GM21367 (cell line): Measurements from ENCODE around the gene STMND1.

Source experiments
- ATAC-seq: cut with Tn5 transposase; IDR thresholded peaks from one replicate; pipeline ENCODE4 v1.9.1; 2021; ENCODE audit not compliant: unreplicated experiment

Gene STMND1

DNA sequence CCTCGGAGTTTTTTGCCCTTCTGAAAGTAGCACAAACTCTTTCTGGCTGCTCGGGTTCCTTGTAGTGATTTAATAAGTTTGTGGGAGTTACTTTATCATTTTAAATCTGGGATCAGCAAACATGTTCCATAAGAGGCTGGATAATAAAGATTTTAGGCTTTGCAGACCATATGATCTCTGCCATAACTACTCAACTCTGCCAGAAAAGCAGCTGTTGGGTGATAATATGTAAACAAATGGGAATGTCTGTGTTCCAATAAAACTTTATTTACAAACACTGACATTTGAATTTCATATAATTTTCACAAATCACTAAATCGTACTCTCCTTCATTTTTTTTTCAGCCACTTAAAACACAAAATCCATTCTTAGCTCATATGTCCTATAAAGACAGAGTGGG is 3.9 kb upstream of the STMND1 start:
- ATAC-seq, result no peak

DNA sequence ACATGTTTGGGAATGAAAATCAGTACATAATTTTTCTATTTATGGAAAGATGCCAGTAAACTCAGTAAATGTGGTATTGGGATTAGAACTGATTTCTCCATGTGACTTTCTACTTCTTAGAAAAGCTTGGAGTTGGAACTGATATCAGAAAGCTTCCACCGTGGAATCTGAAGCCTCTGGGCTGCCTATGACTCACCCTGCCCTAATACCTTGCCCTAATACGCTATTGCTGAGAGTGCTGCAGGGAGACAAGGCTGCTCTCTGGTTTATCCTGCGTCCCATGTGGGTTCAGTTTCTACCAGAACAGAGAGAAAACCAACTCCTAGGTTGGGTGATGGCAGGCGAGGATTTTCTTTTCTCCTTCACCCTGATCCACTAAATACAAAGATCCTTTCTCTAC is 3.3 kb upstream of the STMND1 start:
- no peak for ATAC-seq

DNA sequence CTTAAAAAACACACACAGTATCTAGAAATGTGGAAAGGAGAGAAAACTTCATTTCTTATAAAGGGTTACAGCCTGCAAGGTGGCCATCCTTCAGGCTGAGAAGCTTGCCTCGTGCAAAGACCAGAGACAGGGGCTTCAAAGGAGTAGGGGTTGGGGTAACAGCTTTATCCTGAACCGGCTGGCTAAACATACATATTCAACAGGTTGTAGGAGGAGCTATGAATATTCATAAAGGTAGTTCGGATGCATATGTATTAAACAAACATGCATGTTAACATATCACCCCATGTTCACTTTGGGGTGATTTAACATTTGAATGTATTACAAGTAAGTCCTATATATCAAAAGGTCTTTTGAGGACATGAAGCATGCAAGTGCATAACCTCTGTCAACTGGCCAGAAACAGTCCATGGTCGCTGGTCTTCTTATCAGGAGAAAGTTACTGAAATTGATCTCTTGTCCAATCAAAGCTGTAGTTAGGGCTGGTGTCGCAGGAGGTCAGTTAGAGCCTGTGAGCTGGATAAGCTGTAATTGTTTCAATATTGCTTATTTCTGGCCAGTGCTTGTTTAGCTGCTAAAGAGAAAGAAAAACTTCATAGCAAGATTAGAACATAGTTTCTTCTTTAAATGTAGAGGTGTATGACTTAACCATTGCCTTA is 2.3 kb upstream of the STMND1 start:
- ATAC-seq, result no peak

DNA sequence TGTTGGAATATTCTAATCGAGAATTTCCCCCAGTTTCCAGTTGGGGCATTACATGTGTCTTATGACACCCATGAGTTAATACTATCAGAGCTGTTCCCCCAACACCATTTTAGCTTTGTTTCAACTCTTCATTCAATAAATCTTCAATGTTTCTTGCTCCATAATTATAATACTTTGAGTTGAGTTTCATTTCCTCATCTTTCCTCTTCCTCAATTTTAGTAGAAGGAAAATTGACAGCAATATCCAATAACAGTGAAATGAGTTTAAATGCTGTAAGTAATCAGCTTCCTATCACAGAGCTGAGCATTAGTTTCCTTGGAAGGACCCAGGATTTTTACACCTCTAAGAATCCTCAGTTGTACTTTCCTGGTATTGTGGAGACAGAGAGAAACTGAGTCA is 1.0 kb upstream of the STMND1 start:
- no peak for ATAC-seq

DNA sequence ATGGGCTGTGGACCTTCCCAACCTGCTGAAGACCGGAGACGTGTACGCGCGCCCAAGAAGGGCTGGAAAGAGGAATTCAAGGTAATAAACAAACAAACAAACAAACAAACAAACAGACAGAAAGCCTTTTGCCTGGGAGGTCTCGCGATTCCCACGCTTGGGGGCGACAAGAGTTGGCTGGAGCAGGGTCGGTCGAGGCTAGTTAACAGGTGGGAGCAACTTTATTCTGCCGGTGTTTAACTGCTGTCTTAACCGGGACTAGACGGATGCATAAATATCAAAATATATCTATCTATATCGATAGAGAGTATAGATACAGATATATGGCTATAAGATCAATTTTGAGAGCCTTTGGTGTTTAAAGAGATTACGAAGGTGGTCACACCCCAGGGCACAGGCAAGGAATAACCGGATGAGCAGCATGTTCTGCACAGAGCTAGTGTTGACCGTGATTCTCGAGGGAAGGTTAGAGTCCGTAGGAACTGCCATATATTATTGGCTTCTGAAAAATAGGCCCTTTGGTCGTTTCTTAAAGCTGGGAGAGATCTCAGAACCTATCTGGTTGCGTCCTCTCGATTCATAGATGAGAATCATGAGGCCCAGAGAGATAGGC is 514 bp downstream of the STMND1 start:
- no peak for ATAC-seq

DNA sequence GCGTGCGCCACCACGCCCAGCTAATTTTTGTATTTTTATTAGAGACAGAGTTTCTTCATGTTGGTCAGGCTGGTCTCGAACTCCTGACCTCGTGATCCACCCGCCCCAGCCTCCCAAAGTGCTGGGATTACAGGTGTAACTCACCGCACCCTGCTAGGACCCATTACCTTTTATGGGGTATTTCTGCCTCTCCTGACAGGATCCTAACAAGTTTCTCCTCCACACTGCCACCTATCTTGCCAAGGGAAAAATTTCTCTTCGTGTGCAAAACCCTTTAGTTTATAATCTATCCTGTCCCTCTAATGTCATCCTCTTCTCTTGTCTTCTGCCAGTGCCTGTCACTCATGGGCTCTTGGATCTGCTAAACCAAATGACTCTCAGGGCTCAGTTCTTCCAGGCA is 1.9 kb downstream of the STMND1 start:
- ATAC-seq, result no peak

DNA sequence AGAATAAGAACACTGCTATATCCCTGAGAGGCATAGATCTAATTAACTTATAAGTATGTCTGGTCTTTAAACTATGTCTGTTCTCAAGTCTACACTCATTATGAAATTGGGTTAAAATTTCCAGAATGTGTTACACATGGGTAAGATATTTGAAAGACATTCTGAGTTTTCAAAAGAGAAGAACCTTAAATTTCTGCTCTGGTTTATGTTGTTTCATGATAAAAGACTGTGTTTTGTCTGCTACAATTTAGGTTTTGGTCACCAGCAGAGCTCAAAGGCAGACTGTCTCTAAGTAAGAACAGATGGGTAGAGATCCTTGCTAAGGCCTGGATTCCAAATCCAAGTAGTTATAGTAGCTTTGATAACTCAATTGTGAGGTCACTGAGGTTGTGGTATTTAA is 6.0 kb downstream of the STMND1 start:
- no peak for ATAC-seq

DNA sequence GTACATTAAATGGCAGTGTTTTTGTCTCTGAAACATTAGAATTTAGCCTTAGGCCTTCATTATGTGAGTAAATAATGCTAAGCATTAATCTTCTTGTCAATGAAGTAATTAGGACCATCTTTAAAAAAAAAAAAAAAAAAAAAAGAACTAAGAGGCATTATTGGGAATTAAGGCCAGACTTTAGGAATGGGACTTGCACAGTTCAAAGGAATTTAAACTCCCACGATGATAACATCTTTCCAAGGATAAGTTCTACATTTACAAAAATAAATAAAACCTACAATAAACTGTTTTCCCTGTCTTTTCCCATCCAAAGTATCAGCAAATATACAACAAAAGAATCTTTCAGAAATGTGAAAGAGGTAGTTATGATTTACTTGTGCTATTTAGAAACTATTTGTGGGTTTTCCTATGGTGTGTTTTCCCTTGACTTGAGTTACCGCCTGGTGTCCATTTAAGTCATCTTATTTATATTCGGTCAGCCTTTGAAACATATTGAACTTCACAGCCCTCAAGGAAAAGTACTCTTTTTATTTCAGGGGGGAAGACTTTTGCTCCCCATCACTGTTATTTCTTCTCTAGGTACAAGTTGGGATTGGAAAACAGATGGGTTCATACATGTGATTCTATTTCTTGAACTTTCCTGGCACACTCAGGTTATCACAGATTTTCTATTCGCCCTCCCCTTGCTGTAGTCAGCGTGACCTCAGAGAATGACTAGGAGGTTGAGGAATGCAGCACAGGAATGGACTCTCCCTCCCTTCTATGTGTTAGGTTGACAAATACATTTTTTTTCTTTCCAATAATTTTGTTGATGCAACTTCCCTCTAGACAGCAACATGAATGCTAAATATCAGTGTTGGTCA is 13.6 kb downstream of the STMND1 start:
- ATAC-seq, result no peak

DNA sequence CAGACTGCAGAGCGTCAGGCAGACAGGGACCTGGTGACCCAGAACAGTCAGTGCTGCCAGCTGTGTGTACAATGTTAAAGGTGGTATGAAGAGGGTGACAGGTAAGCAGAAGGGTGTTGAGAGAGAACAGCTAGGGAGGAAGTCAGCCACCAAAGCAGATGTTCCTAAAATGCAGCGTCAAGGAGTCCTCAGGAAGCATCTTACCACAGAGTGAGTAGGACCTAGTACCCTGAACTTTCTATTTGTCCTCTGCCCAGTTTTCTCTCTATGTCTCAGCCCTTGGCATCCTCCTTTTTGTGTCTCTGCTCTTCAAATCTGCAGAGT is 14.2 kb downstream of the STMND1 start:
- ATAC-seq, result no peak

DNA sequence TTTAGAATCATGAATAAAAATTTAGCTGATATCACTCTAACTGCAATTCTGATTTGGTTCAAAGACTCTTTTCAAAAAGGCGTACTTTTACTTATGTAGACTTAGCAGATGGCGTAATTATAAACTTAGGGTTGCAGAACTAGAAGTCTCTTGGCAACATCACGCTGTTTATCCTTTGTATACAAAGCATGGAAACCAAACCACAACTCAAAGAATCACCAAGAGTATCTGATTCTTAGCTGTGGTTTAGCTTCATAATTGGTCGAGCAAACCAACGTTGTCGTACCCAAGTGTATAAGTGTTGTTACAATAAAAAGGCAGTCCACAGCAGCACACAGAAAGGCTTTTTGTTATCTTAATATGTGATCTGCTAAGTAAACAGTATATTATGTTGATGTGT is 18.2 kb downstream of the STMND1 start:
- ATAC-seq, result no peak

DNA sequence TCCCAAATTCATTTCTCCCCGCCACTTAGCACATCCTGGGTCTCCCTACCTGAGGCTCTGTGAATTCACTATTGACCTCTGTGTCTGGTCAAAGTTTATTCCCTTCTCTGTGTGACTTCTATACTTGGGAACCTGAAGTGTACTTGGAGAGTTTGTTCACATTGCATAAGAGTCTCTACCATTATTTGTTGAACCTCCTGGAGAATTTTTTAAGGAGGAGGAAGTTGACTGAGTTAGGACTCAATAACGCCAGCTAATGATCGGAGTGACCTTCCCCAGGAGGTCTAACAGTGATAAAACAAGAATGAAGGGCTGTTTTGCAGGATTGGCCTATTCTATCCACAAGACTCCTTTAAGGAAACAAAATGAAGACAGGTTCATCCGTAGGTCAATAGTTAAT is 23.6 kb downstream of the STMND1 start:
- ATAC-seq, result no peak

DNA sequence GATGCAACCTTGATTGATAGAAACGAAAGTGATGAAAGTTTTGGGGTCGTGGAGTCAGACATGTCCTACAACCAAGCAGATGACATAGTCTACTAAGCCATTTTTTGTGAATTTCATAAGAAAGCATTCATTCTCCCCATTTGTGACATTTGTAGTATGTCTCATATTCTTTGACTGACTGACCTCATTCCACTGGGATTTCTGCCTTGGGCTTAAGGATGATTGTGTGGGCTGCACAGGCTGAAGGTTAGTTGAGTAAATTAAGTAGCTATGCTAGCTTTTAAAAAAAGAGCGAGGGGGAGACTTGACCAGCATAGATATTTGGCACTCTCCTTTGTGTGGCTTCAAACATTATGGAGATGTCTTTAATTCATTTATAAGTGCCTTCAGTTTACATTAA is 28.9 kb downstream of the STMND1 start:
- no peak for ATAC-seq

DNA sequence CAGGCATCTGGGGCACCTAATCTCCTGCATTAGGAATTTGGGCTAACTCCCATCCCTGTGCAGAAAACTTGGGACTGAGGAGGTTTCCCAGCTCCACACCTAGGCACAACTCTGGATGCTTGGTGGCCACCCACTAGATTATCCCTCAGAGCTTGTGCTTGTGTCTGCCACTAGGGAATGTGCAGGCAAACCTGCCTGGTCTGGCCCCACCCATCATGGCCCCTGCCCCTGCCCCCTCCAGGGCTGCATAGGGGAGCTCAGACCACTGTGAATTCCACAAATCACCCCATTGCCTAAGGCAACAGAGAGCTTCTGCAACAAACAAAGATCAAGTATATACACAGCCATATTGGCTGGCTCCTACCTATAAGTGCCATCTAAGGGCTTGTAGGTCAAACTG is 31.1 kb downstream of the STMND1 start:
- no peak for ATAC-seq

DNA sequence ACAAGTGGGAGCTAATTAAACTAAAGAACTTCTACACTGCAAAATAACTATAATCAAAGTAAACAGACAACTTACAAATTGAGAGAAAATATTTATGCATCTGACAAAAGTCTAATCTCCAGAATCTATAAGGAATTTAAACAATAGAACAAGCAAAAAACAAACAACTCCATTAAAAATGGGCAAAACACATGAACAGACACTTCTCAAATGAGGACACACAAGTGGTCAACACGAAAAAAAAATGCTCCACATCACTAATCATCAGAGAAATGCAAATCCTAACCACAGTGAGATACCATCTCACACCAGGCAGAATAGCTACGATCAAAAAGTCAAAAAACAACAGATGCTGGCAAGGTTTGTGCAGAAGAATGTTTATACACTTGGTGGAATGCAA is 36.2 kb downstream of the STMND1 start:
- no peak for ATAC-seq

DNA sequence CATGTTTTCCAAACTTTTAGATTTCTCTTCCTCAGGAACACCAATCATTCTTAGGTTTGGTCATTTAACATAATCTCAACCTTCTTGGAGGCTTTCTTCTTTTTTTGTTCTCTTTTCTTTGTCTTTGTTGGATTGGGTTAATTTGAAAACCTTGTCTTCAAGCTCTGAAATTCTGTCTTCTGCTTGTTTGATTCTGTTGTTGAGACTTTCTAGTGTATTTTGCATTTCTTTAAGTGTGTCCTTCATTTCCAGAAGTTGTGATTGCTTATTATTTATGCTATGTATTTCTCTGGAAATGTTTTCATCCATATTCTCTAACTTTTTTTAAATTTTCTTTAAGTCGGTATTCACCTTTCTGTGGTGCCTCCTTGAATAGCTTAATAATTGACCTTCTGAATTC is 42.2 kb downstream of the STMND1 start:
- ATAC-seq, result no peak

DNA sequence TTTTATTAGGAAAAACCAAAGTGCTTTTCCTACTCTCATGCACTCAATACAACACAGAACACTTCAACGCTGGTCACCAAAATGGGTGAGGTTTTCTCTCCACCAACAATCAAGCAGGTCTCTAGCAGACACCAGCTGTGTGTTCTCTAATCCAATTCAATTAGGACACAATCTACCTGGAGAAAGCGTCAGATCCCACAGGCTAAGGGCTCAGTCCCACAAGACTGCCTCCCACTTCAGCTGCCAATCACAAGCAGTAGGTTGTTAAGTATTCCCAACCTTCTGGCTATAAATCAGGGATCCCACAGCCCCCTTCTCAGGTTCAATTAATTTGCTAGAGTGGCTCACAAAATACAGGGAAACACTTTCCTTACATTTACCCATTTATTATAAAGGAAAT is 47.7 kb downstream of the STMND1 start:
- no peak for ATAC-seq

DNA sequence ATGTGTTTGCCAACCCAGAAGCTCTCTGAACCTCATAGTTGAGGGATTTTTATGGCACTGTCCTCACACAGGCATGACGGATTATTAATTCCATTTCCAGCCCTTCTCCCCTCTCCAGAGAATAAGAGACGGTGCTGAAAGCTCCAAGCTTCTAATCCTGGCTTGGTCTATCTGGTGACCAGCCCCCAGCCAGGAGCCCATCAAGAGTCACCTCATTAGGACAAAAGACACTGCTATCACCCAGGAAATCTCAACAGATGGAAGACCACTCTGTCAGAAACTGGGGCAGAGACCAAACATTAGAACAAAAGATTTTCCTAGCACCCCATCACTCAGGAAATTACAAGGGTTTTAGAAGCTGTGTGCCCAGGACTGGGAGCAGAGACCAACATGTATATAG is 48.2 kb downstream of the STMND1 start:
- no peak for ATAC-seq

DNA sequence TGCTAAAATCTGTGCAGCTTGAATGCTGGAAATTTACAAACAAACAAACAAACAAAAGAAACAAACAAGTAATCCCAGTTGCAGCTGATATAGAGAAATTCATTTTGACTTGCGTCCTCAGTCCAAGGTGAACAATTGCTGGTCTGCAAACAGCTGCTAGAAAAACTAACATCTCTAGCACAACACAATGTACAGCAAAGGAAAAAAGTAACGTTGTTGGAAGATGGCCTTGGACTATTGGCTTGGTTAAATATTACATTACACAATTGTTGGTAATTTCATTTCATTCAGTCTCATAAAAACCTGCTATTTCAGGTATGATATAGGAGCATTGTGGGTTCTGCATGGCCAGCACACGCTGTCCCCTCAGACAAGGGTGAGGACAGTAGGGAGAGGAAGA is 50.0 kb downstream of the STMND1 start:
- no peak for ATAC-seq

DNA sequence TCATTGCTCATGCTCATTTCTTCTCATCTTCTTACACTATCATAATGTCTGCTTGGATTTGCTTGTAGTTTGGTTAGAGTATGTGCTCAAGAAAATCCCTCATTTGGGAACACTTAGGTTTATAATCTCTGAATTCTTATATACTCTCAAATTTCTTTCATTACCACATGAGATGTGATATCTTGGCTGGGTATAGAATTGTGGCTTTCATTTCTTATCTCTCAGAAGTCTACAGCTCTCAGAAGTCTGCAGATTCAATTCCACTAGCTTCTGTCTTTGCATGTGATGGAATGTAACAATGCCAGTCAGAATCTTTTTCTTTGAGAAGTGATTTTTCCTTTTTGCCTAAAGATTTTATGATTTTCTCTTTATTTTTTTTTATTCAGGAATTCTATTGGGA is 50.9 kb downstream of the STMND1 start:
- no peak for ATAC-seq

DNA sequence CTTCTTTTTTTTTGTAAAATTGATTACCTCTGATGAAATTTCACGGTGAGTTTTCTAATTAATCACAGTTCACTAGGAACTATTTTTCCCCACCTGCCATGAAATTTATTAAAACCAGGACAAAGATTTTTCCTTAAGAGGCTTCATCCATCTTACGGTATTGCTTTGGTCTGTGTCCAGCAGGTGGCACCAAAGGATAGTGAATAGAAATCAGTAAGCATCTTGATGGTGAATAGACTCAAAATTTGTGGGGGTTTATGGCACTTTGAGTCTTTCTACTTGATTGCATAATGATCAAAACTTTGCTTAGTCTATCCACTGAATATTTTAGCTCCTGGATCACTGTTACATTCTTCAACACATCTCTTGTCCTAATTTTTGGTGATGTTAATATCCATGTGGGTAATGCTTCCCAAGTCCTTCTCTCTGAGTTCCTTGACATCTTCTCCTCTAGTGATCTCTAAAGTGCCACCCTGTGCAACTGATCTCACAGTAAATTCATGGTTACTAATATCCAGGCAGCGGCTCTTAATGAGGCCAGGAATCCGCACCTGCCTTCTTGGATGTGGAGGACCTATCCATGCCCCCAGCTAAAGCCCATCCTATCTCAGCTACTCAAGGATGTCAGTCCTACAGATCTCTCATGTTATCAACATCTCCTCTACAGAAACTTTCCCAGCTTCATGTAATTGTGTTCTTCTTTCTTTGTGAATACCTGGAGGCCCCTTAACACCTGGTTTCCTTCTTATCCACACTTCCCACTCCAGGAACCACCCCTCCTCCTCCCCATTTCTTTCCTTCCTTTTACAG is 54.5 kb downstream of the STMND1 start:
- ATAC-seq, result no peak

DNA sequence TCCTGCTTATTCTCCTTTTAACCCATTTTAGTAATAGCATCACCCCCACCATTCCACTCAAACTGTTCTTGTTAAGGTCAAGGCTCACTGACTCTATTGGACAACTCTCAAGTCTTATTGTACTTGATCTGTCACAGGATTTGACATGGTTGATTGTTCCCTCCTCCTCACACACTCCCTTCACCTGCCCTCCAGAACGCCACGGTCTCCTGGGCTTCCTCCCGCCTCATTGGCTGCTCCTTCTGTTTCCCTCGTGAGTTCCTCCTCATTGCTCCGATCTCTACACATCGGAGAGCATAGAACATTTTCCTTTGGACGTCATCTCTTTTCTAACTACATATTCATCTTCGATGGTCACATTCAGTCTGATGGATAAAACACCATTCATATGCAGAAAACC is 55.1 kb downstream of the STMND1 start:
- no peak for ATAC-seq

DNA sequence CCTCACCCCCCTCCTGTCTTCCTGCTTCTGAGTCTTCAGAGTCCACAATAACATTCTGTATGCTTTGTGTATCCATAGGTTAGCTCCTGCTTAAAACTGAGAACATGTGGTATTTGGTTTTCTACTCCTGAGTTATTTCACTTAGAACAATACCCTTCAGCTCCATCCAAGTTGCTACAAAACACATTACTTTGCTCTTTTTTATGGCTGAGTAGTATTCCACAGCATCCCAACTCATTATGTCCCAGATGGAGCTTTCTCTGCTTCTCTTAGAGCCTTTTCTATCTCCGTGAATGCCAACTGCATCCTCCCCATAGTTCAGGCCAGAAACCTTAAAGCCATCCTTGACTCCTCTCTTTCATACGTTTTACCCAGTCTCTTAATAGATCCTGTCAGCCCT is 55.8 kb downstream of the STMND1 start:
- no peak for ATAC-seq
